Ureter (tissue), 1 donor: ENCODE results near the gene VAMP8. TPM values are rescaled to one million over a fixed set of nuclear protein-coding genes. Genes with fewer than 3 reads are reported as not detected.
A peak's percentile ranks its signal among the peaks of the same experiment; 100 is the strongest.
"Not testable (repeated sequence)": the region's sequence is repeated elsewhere in the genome, so short reads cannot be mapped to it uniquely, and the experiment has no call there.

ENCODE experiments used
- DNase-seq: peaks from one replicate; pipeline ENCODE4 v3.0.0-alpha.2; 2020; ENCODE audit warnings: low spot score
- total RNA-seq: library from RNA; stranded (reverse); gene quantifications from one replicate; pipeline ENCODE4 v1.2.4, GENCODE V29; 2023
- donor health status: DM: yes; HTN: yes; CAD: no.

The VAMP8 gene
- 165 TPM for total RNA-seq

GRCh38 chr2:85577386-85578242 lies at the start of gene VAMP8:
TSS of gene VAMP8 (plus strand) at chr2:85577586. CDS start at chr2:85577647, 61 bp downstream.
- DNase-seq, result peak; percentile 87

GRCh38 chr2:85527787-85528186 lies 49.6 kb upstream of the VAMP8 start:
- no peak for DNase-seq

- DNase-seq, result no peak
Observed at GRCh38 chr2:85528355-85528754, 49.0 kb upstream of the VAMP8 start.

GRCh38 chr2:85529809-85530208 lies 47.6 kb upstream of the VAMP8 start:
- no peak for DNase-seq

GRCh38 chr2:85531589-85531988 lies 45.8 kb upstream of the VAMP8 start:
- no peak for DNase-seq

- DNase-seq, result no peak
Observed at GRCh38 chr2:85534099-85534498, 43.3 kb upstream of the VAMP8 start.

GRCh38 chr2:85534881-85535280 lies 42.5 kb upstream of the VAMP8 start:
- no peak for DNase-seq

GRCh38 chr2:85536479-85536878 lies 40.9 kb upstream of the VAMP8 start:
- no peak for DNase-seq

- DNase-seq, result peak; percentile 72
Observed at GRCh38 chr2:85537600-85538506, 39.5 kb upstream of the VAMP8 start.

- peak; percentile 95 for DNase-seq
Observed at GRCh38 chr2:85538507-85539360, 38.7 kb upstream of the VAMP8 start, which contains the start of gene MAT2A. TSS of gene MAT2A (plus strand) at chr2:85539168. CDS start at chr2:85539288, 120 bp downstream.

GRCh38 chr2:85539361-85540132 lies 37.8 kb upstream of the VAMP8 start:
- DNase-seq, result peak; percentile 86

- DNase-seq, result no peak
Observed at GRCh38 chr2:85540133-85540648, 37.2 kb upstream of the VAMP8 start.

GRCh38 chr2:85541262-85541661 lies 36.1 kb upstream of the VAMP8 start:
- DNase-seq, result no peak

- no peak for DNase-seq
Observed at GRCh38 chr2:85541753-85542457, 35.5 kb upstream of the VAMP8 start.

- DNase-seq, result no peak
Observed at GRCh38 chr2:85542777-85543176, 34.6 kb upstream of the VAMP8 start.

GRCh38 chr2:85544254-85544691 lies 33.1 kb upstream of the VAMP8 start:
- DNase-seq, result not testable (repeated sequence)

- not testable (repeated sequence) for DNase-seq
Observed at GRCh38 chr2:85544915-85545779, 32.2 kb upstream of the VAMP8 start.

GRCh38 chr2:85545780-85546240 lies 31.6 kb upstream of the VAMP8 start:
- no peak for DNase-seq
